GM15510 (cell line): ENCODE measurements around the gene ETNK2.

Source experiments
- POLR2A ChIP-seq: IDR thresholded peaks from 3 replicates; pipeline ENCODE4 v1.6.1; 2011; ENCODE audit warnings: borderline replicate concordance; ENCODE audit not compliant: insufficient read length; ENCODE audit errors: extremely low read depth

ETNK2 gene

GRCh38 chr1:204188959-204189639 lies 37.3 kb upstream of the ETNK2 start:
- TF ChIP-seq POLR2A = no peak

GRCh38 chr1:204186597-204186996 lies 34.8 kb upstream of the ETNK2 start:
- TF ChIP-seq POLR2A = no peak

- TF ChIP-seq POLR2A = no peak
Observed at GRCh38 chr1:204181116-204181515, 29.3 kb upstream of the ETNK2 start.

- TF ChIP-seq POLR2A = no peak
Observed at GRCh38 chr1:204180133-204180532, 28.3 kb upstream of the ETNK2 start.

- TF ChIP-seq POLR2A = no peak
Observed at GRCh38 chr1:204178487-204179281, 26.8 kb upstream of the ETNK2 start.

- no peak for TF ChIP-seq POLR2A
Observed at GRCh38 chr1:204177133-204177532, 25.3 kb upstream of the ETNK2 start.

- TF ChIP-seq POLR2A = no peak
Observed at GRCh38 chr1:204176049-204176448, 24.2 kb upstream of the ETNK2 start.

- no peak for TF ChIP-seq POLR2A
Observed at GRCh38 chr1:204174958-204175357, 23.1 kb upstream of the ETNK2 start.

GRCh38 chr1:204172404-204173029 lies 20.7 kb upstream of the ETNK2 start:
- TF ChIP-seq POLR2A = no peak

GRCh38 chr1:204171751-204172178 lies 19.9 kb upstream of the ETNK2 start:
- no peak for TF ChIP-seq POLR2A

GRCh38 chr1:204170494-204171155 lies 18.8 kb upstream of the ETNK2 start:
- TF ChIP-seq POLR2A = no peak

- TF ChIP-seq POLR2A = no peak
Observed at GRCh38 chr1:204169858-204170257, 18.0 kb upstream of the ETNK2 start.

GRCh38 chr1:204167730-204168129 lies 15.9 kb upstream of the ETNK2 start:
- no peak for TF ChIP-seq POLR2A

GRCh38 chr1:204166219-204166618 lies 14.4 kb upstream of the ETNK2 start, which contains the start of gene REN:
TSS of gene REN (minus strand) at chr1:204166337. CDS start at chr1:204166293, 44 bp downstream.
- TF ChIP-seq POLR2A = no peak
